Measurements from ENCODE around the gene STAT2. TPM values are rescaled to one million over a fixed set of nuclear protein-coding genes. Genes with fewer than 3 reads are reported as not detected.

The STAT2 gene
- total RNA-seq, 2 donors from 2014 or later = 116 to 145 TPM

DNA sequence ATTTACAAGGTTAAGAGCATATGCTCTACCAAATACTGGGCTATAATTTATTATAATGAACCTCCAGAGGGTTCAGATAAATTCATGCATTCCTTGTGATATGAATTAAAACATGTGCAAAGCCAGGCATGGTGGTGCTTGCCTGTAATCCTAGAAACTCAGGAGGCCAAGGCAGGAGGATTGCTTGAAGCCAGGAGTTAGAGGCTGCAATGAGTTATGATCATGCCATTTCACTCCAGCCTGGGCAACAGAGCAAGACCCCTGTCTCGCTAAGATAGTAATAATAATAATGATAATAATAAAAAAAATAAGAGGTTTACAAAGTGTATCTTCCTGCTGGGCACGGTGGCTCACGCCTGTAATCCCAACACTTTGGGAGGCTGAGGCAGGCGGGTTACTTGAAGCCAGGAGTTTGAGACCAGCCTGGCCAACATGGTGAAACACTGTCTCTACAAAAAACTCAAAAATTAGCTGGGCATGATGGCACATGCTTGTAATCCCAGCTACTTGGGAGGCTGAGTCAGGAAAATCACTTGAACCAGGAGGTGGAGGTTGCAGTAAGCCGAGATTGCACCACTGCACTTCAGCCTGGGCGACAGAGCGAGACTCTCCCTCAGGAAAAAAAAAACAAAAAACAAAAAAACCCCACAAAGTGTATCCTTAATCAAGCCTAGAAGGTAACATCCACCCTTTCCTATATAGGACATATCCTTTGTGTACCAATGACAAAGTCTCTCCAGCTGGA, 52.5 kb downstream of the STAT2 start:
- no peak overlapping the region for H3K4me3 Mint-ChIP-seq
- no peak overlapping the region for H3K27ac Mint-ChIP-seq
- no peak for ATAC-seq
- H3K4me1 Mint-ChIP-seq = peaks cover 4% of the 10 kb centered on the region
- no peaks in the 10 kb centered on the region for H3K27me3 Mint-ChIP-seq
- H3K9me3 ChIP-seq (ENCODE audit: control insufficient read depth, low read length, poor library complexity, severe bottlenecking) = no peaks in the 10 kb centered on the region
- H3K36me3 Mint-ChIP-seq (ENCODE audit: low read depth) = peaks cover 3% of the 10 kb centered on the region
- DNase-seq = no peak

DNA sequence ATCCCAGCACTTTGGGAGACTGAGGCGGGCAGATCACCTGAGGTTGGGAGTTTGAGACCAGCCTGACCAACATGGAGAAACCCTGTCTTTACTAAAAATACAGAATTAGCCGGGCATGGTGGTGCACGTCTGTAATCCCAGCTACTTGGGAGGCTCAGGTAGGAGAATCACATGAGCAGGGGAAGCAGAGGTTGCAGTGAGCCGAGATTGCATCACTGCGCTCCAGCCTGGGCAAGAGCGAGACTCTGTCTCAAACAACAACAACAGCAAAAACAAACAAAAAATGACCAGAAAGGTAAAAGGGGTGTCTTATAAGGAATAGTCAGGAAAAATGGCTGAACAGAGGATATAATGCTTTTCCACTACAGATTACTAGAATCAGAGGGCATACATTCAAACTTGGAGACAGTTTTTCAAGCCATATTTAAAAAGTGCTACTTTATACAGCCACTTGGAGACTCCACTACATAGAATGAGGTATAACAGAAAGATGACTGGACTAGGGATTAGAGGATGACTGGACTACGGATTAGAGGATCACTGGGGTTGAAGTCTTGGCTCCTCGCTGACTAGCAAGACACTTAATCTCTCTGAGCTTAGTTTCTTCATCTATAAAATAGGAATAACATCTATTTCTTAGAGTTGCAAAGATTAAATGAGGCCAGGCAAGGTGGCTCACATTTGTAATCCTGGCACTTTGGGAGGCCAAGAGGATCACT, 54.9 kb downstream of the STAT2 start:
- H3K27me3 Mint-ChIP-seq = no peaks in the 10 kb centered on the region
- ATAC-seq (no peak), DNase-seq (no peak)
- peaks cover 21% of the 10 kb centered on the region for H3K4me1 Mint-ChIP-seq
- no peak overlapping the region for H3K4me3 Mint-ChIP-seq
- H3K27ac Mint-ChIP-seq = no peak overlapping the region
- H3K36me3 Mint-ChIP-seq (ENCODE audit: low read depth) = peaks cover 3% of the 10 kb centered on the region
- no peaks in the 10 kb centered on the region for H3K9me3 ChIP-seq (ENCODE audit: control insufficient read depth, low read length, poor library complexity, severe bottlenecking)

DNA sequence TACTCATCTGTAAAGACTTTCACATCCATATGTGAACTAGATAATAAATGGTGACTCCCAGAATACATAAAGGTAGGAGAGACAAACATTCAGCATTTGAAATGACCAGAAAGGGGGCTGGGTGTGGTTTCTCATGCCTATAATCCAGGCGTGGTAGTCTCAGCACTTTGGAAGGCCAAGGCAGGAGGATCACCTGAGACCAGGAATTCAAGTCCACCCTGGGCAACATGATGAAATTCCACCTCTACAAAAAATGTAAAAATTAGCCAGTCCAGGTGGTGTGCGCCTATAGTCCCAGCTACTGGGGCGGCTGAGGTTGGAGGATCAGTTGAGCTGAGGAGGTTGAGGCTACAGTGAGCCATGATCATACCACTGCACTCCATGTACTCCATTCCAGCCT, 55.6 kb downstream of the STAT2 start:
- no peak overlapping the region for H3K27ac Mint-ChIP-seq

DNA sequence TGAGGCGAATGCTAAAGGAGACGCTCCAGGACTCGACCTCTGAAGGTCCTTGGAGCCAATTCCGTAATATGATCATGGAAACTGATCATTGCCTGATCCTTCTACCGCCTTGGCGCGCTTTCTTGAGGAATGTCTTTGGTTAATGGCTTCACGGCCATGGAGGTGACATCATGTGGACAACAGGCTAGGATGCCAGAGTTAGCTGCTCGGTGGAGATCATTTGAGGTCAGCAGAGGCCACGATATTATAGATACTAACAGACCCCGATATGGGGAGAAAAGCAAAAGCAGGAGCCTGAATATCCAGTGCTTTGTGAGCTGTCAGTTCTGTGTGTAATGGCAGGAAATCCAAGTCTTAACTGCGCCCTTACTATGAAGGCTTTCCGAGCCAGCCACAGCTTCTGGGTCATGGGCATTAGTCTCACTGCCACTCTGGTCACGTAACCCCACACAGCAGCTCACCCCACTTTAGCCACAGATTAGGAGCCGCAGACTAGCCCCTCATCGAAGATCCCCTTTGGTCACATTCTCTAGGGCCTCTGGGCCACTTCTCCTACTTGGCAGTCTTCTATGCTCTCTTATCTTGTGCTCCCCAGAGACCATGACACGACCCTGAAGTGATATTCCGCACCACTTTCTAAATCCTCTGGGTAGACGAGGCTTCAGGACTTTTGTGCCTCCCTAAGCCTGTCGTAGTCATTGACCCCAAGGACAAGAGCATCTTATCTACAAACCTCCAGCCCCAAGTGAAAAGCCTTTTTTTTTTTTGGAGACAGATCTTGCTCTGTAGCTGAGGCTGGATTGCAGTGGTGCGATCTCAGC, 59.1 kb downstream of the STAT2 start:
- peaks cover 43% of the 10 kb centered on the region for H3K4me1 Mint-ChIP-seq
- H3K27me3 Mint-ChIP-seq = no peaks in the 10 kb centered on the region
- H3K27ac Mint-ChIP-seq = peak overlapping the region; percentile 94
- H3K9me3 ChIP-seq (ENCODE audit: control insufficient read depth, low read length, poor library complexity, severe bottlenecking) = no peaks in the 10 kb centered on the region
- H3K4me3 Mint-ChIP-seq = peak overlapping the region; percentile 94
- H3K36me3 Mint-ChIP-seq (ENCODE audit: low read depth) = no peaks in the 10 kb centered on the region
- peak in 1 of 3 donors; percentile 9 for DNase-seq
- ATAC-seq = no peak

More for the DNA sequence above, 55.6 kb downstream of the STAT2 start:
- H3K4me3 Mint-ChIP-seq = no peak overlapping the region
- peaks cover 23% of the 10 kb centered on the region for H3K4me1 Mint-ChIP-seq
- ATAC-seq = no peak
- no peaks in the 10 kb centered on the region for H3K36me3 Mint-ChIP-seq (ENCODE audit: low read depth)
- DNase-seq = no peak
- H3K9me3 ChIP-seq (ENCODE audit: control insufficient read depth, low read length, poor library complexity, severe bottlenecking) = no peaks in the 10 kb centered on the region
- H3K27me3 Mint-ChIP-seq = no peaks in the 10 kb centered on the region

DNA sequence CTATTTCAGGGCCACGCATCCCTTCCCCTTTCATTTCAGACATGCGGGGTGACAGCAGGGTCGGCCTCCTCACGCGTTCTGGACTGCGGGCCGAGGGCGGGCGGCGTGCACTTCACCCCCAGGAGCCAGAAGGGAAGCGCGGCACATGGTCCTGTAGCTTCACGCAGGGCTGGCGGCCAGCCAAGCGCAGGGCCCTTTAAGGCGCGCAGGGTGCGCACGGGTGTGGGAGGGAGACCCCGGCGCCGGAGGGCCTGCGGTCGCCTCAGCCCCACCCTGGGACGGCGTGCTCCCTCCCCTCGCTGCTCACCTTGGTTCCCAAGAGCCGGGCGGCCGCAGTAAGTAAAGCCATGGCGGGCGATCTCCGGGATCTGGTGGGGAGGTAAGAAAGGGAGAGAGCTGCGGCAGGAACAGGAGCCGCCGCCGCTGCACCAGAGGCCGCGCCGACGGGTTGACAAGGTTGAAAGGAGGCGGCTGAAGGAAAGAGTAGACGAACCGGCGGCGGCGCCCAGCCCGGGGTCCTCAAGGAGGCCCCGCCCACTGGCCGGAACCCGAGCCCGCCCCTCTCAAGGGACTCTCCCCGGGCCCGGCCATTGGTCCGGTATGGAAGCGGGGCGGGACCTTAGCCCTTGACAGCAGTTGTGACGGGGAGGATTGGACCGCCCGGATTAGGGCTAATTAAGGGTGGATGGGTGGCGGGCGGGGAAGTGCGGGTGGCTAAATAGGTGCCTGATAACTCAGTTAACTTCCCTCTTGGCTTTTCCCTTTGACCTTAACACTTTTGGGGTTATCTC, 59.9 kb downstream of the STAT2 start, which contains the start of gene CS:
TSS of gene CS (minus strand) at position 478 of the 791 bp plus-strand sequence. CDS start at position 349, 129 bp downstream.
- H3K36me3 Mint-ChIP-seq (ENCODE audit: low read depth) = no peaks in the 10 kb centered on the region
- peaks cover 41% of the 10 kb centered on the region for H3K4me1 Mint-ChIP-seq
- H3K27me3 Mint-ChIP-seq = no peaks in the 10 kb centered on the region
- peak within 1 kb of the TSS; percentile 94 for H3K27ac Mint-ChIP-seq
- no peaks in the 10 kb centered on the region for H3K9me3 ChIP-seq (ENCODE audit: control insufficient read depth, low read length, poor library complexity, severe bottlenecking)
- DNase-seq (peak; percentile 98 to 99 (median 98)), ATAC-seq (peak; percentile 95)
- peak within 1 kb of the TSS; percentile 94 for H3K4me3 Mint-ChIP-seq

DNA sequence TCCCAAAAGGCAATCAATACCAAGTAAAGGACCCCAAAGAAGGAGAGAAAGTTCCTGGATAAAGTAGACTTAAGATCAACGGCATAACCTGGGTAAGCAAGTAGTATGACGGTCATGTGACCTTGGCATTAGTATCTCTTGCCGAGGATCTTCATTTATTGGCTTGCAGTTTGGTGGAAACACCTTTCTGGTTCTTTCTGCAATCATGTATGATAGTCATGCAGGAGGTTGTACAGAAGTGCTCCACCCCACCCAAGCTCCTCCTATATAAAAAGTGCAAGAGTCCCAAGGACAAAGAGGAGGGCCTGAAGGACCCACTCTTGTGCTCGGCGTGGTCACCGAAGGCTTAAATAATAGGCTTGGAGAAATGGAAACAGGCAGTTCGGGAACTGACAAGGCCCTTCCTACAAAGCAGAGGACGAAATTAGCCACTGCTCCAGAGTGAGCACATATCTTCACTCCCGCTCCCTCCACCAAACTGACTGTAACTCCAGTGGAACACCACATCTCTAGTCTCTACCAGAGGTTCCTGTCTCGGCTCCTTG, 60.5 kb downstream of the STAT2 start:
- ATAC-seq (peak; percentile 4), DNase-seq (no peak)
- peaks cover 39% of the 10 kb centered on the region for H3K4me1 Mint-ChIP-seq
- H3K36me3 Mint-ChIP-seq (ENCODE audit: low read depth) = no peaks in the 10 kb centered on the region
- H3K27me3 Mint-ChIP-seq = no peaks in the 10 kb centered on the region
- peak overlapping the region; percentile 94 for H3K4me3 Mint-ChIP-seq
- peak overlapping the region; percentile 94 for H3K27ac Mint-ChIP-seq
- H3K9me3 ChIP-seq (ENCODE audit: control insufficient read depth, low read length, poor library complexity, severe bottlenecking) = no peaks in the 10 kb centered on the region

DNA sequence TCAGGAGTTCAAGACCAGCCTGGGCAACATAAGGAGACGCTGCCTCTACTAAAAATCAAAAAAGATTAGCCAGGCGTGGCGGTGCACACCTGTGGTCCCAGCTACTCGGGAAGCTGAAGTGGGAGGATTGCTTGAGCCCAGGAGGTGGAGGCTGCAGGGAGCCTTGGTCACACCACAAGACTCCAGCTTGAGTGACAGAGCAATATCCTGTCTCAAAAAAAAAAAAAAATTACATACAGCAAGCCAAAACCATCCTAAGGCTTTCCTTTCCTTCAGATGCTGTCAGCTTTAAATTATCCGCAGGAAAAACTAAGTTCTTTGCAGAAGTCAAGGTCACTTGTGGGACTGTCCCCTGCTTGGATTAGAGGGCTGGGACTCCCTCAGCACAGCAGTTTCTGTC, 61.1 kb downstream of the STAT2 start:
- H3K4me3 Mint-ChIP-seq = peak overlapping the region; percentile 94
- peak overlapping the region; percentile 94 for H3K27ac Mint-ChIP-seq
- ATAC-seq = no peak
- H3K4me1 Mint-ChIP-seq = peaks cover 39% of the 10 kb centered on the region
- no peak for DNase-seq
- H3K9me3 ChIP-seq (ENCODE audit: control insufficient read depth, low read length, poor library complexity, severe bottlenecking) = no peaks in the 10 kb centered on the region
- H3K36me3 Mint-ChIP-seq (ENCODE audit: low read depth) = no peaks in the 10 kb centered on the region
- H3K27me3 Mint-ChIP-seq = no peaks in the 10 kb centered on the region

DNA sequence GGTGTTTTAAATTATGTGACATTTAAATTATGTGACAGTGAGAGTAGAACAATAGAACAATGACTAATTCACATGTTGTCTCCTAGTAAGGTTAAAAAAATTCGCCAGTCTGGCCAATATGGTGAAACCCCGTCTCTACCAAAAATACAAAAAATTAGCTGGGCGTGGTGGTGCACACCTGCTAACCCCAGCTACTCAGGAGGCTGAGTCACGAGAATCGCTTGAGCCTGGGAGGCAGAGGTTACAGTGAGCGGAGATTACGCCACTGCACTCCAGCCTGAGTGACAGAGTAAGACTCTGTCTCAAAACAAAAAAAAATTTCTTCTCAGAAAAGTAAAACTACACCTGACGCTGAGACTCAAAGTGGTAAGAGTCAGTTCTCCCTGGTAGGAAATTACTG, 62.5 kb downstream of the STAT2 start:
- Mint-ChIP-seq H3K27me3 (no peaks in the 10 kb centered on the region), H3K4me1 (peaks cover 42% of the 10 kb centered on the region), H3K27ac (peak overlapping the region; percentile 94), H3K36me3 (ENCODE audit: low read depth) (no peaks in the 10 kb centered on the region), H3K4me3 (peak overlapping the region; percentile 47)
- DNase-seq (no peak), ATAC-seq (no peak)
- no peaks in the 10 kb centered on the region for H3K9me3 ChIP-seq (ENCODE audit: control insufficient read depth, low read length, poor library complexity, severe bottlenecking)

DNA sequence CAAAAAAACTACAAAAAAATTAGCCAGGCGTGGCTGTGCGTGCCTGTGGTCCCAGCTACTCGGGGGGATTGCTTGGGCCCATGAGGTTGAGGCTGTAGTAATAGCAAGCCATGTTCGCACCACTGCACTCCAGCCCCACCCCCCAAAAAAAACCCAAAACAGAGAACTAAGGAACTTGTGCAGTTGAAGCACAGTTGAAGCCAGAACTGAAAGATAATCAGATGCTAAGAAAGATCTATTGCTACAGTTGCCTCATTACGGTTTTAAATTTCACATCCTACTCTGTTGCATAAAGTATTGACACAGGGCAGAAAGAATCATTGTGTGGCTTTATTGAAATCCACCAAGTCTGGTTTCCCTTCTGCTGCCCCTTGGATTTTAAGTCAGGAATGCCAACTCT, 63.6 kb downstream of the STAT2 start:
- Mint-ChIP-seq H3K4me1 (peaks cover 40% of the 10 kb centered on the region), H3K27me3 (no peaks in the 10 kb centered on the region), H3K36me3 (ENCODE audit: low read depth) (peaks cover under 1% of the 10 kb centered on the region), H3K4me3 (no peak overlapping the region), H3K27ac (no peak overlapping the region)
- no peak for DNase-seq
- ATAC-seq = no peak
- no peaks in the 10 kb centered on the region for H3K9me3 ChIP-seq (ENCODE audit: control insufficient read depth, low read length, poor library complexity, severe bottlenecking)

DNA sequence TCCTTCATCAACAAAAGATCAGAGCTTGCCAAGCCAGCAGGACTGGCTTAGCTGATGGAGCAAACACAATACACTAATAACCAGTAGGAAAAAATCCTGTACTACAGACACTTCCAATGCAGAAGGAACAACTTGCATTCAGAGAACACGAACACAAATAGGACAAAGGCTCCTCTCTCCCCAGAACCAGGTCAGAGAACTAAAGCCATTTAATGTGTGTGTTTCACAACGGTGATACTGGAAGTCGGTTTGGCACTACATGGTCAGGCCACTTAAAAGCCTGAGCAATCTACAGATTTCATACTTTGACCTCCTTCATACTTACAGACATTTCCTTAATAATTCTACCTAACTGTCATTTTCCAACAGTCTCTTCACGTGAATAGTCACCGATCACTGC, 66.1 kb downstream of the STAT2 start:
- Mint-ChIP-seq H3K27me3 (no peaks in the 10 kb centered on the region), H3K27ac (peak overlapping the region; percentile 9), H3K36me3 (ENCODE audit: low read depth) (peaks cover 2% of the 10 kb centered on the region), H3K4me1 (peaks cover 32% of the 10 kb centered on the region), H3K4me3 (peak overlapping the region; percentile 15)
- H3K9me3 ChIP-seq (ENCODE audit: control insufficient read depth, low read length, poor library complexity, severe bottlenecking) = no peaks in the 10 kb centered on the region
- DNase-seq = no peak
- no peak for ATAC-seq

Measured in T-helper 17 cell (primary cell).